CD4-positive, alpha-beta T cell treated with Interleukin-4 for 4 hours (primary cell): ENCODE measurements around the gene ID4.

ENCODE experiments used
- DNase-seq: peaks from one replicate; pipeline ENCODE4 v3.0.0-alpha.2; 2020

ID4 gene

GRCh38 chr6:19864285-19864684 is 27.1 kb downstream of the ID4 start:
- DNase-seq, result no peak

DNA sequence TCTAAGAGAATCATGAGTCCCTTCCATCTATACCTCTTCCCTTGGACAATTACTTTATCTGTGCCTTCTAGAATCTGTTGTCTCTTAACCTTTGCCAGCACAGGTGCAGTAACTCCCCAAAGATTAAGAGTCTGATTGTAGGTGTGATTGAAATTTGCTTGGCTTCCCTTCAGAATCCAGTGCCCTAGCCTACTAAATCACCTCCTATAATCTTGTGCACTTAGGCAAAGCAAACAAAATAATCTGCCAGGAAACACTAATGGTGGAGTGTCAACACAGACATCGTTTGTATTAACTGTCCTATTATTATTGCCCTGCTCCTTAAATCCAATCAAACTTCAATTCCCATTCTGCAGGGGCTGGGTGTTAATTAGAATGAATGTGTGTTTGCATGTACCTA is 28.0 kb downstream of the ID4 start:
- no peak for DNase-seq

- DNase-seq, result no peak
These were observed 29.2 kb downstream of the ID4 start for GRCh38 chr6:19866173-19866984.

DNA sequence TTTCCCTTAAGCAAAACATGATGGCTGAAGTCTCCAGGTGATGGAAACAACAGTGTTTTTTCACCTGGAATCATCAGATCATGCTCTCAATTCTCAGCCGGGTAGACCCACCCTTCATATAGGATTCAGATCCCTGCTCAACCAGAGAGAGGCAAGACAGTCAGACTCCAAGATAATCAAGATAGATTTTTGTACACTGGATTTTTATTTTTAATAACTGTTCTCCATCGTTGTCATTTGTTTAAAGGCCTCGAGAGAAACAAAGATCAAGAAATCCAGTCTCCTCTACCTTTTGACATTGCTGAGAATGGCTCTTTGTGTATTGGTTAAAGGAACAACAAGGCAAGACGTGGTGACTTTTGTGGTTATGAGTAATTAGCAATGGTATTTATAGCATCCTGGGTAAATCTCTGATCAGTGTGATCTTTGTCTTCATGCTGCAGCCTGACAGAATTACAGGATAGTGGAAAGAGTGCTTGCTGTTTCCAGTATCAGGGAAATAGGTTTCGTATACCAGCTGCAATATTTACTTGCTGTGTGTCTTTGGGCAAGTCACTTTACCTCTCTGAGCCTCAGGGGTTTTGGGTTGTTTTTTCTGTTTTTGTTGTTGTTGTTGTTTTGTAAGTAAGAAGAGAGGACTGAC is 29.9 kb downstream of the ID4 start:
- DNase-seq, result no peak

DNA sequence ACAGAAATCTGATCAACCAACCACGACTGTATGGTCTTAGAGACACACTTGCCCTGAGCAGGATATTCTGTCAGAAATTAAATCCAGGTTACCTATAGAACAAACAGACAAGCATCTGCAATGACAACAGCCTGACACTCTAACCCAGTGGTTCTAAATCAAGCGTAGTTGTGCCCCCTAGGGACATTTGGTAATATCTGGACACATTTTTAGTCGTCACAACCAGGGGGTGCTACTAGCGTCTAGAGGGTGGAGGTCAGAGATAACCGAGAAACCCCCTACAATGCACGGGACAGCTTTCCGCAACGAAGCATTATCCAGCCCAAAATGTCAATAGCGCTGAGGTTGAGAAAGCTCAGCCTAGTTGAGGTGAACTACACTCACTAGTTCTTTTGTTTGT is 32.3 kb downstream of the ID4 start:
- no peak for DNase-seq

- DNase-seq, result no peak
These were observed 33.2 kb downstream of the ID4 start for GRCh38 chr6:19870322-19870721.

- DNase-seq, result no peak
These were observed 35.9 kb downstream of the ID4 start for GRCh38 chr6:19873031-19873430.

DNA sequence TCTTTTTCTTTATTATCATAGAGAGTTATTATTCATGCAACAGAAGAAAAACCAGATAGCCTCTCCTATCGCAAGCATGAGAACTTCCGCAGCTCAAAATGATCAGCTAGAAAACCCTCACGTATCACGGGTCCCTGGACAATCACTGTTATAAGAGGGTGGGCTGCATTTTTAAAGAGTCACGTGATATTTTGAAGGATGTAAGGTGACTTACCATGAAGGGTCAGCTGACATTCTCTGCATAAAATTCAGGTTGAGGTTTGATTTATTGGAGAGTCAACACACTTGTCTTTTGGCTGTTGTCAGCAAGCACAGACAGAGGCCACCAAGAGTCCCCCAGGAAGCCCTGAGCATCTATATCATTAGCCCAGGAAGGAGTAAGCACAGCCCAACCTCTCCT is 39.5 kb downstream of the ID4 start:
- no peak for DNase-seq

GRCh38 chr6:19879663-19880062 is 42.5 kb downstream of the ID4 start:
- no peak for DNase-seq

DNA sequence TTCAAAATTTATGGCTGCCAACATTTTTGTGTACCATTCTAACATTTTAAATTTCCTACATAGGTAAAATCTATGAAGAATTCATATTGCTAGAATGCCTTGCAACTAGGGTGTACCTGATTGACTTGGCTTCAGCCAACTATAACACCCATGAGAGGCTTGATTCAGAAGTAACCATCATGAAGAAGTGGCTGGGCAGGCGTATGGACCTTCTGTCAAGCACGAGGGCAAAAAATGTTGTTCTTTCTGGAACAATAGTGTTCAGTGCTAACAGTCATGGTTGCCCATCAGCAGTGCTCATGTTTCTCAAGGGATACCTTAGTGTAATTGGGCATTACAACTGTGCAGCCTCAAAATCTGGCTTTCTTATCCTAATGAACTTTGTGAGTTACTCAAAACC is 42.9 kb downstream of the ID4 start:
- no peak for DNase-seq

- no peak for DNase-seq
These were observed 54.3 kb downstream of the ID4 start for GRCh38 chr6:19891451-19891850.
